ENCODE data around the gene TRIM36. TPM values are rescaled to one million over a fixed set of nuclear protein-coding genes. Genes with fewer than 3 reads are reported as not detected.

The TRIM36 gene
- polyA plus RNA-seq, 1 experiment = 0.06 TPM

DNA sequence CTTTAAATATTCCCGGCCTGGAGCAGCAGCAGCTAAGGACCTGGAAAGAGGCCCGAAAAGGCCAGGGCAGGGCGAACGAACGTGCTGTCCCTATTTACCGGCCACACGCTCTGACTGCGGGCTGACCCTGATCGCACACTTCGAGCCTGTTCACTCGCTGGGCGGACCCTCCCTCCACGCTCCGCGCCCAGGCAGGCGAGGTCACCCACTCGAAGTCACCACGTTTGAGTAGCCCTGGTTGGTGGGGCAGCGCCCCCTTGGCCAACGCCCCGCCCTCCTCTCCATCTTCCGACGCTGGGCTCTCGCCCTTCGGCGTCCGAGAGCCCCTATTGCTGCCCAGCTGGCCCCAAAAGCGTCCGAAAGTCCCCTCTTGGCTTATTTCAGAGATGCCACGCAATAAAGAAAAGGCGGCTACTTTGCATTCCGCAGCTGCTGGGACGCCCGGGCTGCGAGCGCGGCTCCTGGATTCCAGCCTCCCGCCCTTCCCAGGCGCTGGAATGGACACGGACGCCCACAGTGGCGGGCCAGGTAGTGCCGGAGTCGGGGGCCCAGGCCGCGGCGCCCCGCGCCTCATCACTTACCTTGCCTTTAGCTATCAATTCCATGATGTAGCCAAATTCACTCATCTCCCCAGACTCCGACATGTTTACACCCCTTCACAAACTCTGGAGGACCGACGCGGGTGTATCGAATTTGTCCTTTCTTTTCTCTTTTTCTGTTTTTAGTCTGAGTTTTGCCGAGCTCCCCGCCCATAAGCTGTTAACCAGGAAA is 9.9 kb upstream of the TRIM36 start:
- ChIA-PET POLR2A (no interaction called here), CTCF (interaction anchor here (1.0 kb wide), 1 partner anchor 1567 kb away, joined by 3 read pairs; no protein-coding TSS in a partner anchor)
- peaks cover 65% of the 10 kb centered on the region for H3K27me3 ChIP-seq (ENCODE audit: control insufficient read depth, insufficient read depth, low read length)
- TF ChIP-seq, protein P1, sequence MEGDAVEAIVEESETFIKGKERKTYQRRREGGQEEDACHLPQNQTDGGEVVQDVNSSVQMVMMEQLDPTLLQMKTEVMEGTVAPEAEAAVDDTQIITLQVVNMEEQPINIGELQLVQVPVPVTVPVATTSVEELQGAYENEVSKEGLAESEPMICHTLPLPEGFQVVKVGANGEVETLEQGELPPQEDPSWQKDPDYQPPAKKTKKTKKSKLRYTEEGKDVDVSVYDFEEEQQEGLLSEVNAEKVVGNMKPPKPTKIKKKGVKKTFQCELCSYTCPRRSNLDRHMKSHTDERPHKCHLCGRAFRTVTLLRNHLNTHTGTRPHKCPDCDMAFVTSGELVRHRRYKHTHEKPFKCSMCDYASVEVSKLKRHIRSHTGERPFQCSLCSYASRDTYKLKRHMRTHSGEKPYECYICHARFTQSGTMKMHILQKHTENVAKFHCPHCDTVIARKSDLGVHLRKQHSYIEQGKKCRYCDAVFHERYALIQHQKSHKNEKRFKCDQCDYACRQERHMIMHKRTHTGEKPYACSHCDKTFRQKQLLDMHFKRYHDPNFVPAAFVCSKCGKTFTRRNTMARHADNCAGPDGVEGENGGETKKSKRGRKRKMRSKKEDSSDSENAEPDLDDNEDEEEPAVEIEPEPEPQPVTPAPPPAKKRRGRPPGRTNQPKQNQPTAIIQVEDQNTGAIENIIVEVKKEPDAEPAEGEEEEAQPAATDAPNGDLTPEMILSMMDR (IDR thresholded peaks at IDR 0.05; ENCODE audit: low read depth, low read length) = no peak
- no peak for DNase-seq (ENCODE audit: low read depth, low spot score)
- H3K9me3 ChIP-seq (ENCODE audit: control insufficient read depth, insufficient read depth, low read length) = peaks cover 9% of the 10 kb centered on the region; the same call in 1 of the 2 replicates
- no peak overlapping the region for H3K27ac ChIP-seq (ENCODE audit: low read depth, low read length)
- peak overlapping the region; percentile 49 for H3K4me3 ChIP-seq (ENCODE audit: low read depth, low read length)

DNA sequence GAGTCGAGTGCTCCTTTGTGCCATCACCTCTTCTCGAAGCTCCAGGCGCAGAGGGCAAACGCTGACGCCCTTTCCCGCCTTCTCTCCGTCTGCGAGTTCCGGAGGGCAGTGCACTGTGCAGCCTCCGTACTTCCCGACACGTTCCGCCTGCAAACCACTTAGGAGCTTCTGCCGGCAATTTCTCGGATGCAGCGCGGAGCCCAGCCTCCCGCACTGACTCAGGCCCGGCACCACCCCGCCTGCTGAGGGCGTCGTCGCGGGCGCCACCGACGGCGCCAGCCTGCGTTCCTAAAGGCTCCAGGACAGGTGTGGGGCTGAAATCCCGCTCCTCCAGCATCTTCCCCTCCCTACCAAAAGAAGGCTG is 9.3 kb upstream of the TRIM36 start:
- POLR2A ChIA-PET = no interaction called here
- CTCF ChIA-PET = interaction anchor here (1.0 kb wide), 1 partner anchor 1566 kb away, joined by 3 read pairs; no protein-coding TSS in a partner anchor
- H3K4me3 ChIP-seq (ENCODE audit: low read depth, low read length) = no peak overlapping the region
- no peak overlapping the region for H3K27ac ChIP-seq (ENCODE audit: low read depth, low read length)
- DNase-seq (ENCODE audit: low read depth, low spot score) = no peak
- peaks cover 63% of the 10 kb centered on the region for H3K27me3 ChIP-seq (ENCODE audit: control insufficient read depth, insufficient read depth, low read length)
- peaks cover 9% of the 10 kb centered on the region; the same call in 1 of the 2 replicates for H3K9me3 ChIP-seq (ENCODE audit: control insufficient read depth, insufficient read depth, low read length)
- TF ChIP-seq, protein P1 (IDR thresholded peaks at IDR 0.05; ENCODE audit: low read depth, low read length) = no peak

DNA sequence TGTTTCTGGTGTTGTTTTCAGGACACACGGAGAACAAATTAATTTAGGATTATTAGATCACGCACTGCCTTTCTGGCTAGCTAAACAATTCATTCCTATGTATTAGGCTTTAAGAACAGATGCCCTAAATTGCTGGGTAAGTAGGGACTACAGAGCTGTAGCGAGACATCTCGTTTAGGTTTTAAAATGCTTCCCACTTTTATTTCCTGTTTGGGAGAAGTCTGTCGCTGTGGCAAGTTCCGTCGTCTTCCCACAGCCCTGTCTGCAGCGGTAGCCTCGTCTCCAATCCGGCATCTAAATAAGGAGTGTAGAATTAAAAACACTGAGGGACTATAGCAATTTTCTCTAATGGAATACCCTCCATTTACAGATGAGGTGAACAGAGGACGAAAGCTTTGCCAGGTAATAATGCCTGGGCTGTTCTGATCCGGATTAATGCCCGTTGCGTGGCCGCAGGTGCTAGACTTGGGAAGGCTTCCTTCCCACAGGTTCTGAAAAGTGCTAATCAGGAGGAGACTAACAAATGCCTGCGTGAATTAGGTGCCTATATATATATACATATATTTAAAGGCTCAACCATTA is 1.3 kb upstream of the TRIM36 start:
- TF ChIP-seq, protein P1 (IDR thresholded peaks at IDR 0.05; ENCODE audit: low read depth, low read length) = no peak
- no peak overlapping the region for H3K27ac ChIP-seq (ENCODE audit: low read depth, low read length)
- POLR2A ChIA-PET = no interaction called here
- CTCF ChIA-PET = no interaction called here
- DNase-seq (ENCODE audit: low read depth, low spot score) = no peak
- H3K4me3 ChIP-seq (ENCODE audit: low read depth, low read length) = no peak overlapping the region
- H3K9me3 ChIP-seq (ENCODE audit: control insufficient read depth, insufficient read depth, low read length) = peaks cover 6% of the 10 kb centered on the region
- peaks cover 47% of the 10 kb centered on the region for H3K27me3 ChIP-seq (ENCODE audit: control insufficient read depth, insufficient read depth, low read length)

DNA sequence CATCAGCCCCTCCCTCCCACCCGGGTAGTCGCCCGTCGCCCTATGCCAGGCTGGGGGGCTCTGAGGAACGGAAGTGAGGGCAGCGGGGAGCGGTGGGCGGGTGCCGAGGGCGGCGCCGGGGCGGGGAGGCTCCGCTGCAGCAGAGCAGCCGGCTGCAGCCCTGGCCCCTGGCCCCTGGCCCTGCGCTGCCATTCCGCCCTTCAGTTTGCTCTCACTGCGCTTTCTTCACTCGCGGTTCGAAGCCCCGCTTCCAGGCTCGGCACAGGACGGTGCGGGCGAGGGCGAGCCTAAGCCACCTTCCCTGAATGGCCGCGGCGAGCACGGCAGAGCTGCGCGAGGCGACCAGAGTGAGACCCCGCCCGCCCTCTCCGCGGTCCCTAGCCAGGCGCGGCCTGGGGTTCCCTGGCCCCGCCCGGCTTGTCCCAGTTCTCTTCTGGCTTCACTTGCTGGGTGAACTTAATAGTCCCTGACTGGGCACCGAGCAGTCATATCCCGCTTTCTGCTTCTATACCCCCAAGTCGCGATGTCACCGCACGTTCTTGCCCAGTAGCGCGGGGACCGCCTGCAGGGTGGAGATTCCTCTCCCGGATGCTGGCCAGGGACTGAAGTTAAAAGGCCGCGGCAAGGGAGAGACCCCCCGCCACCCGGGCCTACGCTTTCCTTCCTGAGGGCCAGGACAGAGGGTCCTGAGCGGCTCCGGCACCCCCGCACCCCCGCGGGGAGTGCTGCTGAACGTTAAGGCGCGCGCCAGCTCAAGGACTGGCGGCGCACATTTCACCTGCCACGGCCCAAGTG is 623 bp upstream of the TRIM36 start:
- Histone ChIP-seq H3K9me3 (ENCODE audit: control insufficient read depth, insufficient read depth, low read length) (peaks cover 6% of the 10 kb centered on the region), H3K27ac (ENCODE audit: low read depth, low read length) (no peak overlapping the region), H3K27me3 (ENCODE audit: control insufficient read depth, insufficient read depth, low read length) (peaks cover 45% of the 10 kb centered on the region), H3K4me3 (ENCODE audit: low read depth, low read length) (peak overlapping the region; percentile 77)
- POLR2A ChIA-PET = no interaction called here
- TF ChIP-seq, protein P1 (IDR thresholded peaks at IDR 0.05; ENCODE audit: low read depth, low read length) = no peak
- DNase-seq (ENCODE audit: low read depth, low spot score) = no peak
- CTCF ChIA-PET = interaction anchor here (0.7 kb wide), 1 partner anchor 73 kb away, joined by 6 read pairs; no protein-coding TSS in a partner anchor

Measured in AG04450 (cell line).